Neural cell (in vitro differentiated cells): ENCODE measurements around the gene TRPM3. TPM values are rescaled to one million over a fixed set of nuclear protein-coding genes. Genes with fewer than 3 reads are reported as not detected.

Experiments
- H2AFZ ChIP-seq: fragments of 200-600, 300-800 bp; sonication (generic), shearing (Covaris generic); 2 replicates; pipeline ENCODE4 v1.6.0; 2014; ENCODE audit warnings: low read depth, mild to moderate bottlenecking, antibody characterized with exemption, low read length, moderate library complexity
- H3F3A ChIP-seq: fragments of 200-600 bp; shearing (Covaris generic); 2 replicates; pipeline ENCODE4 v1.6.1; 2016; ENCODE audit warnings: mild to moderate bottlenecking, moderate library complexity, mixed read lengths, antibody characterized with exemption, low read length; ENCODE audit not compliant: insufficient read depth, poor library complexity, severe bottlenecking
- H3K27ac ChIP-seq: fragments of 200-600, 300-800 bp; sonication (generic), shearing (Covaris generic); 2 replicates; pipeline ENCODE4 v1.5.1; 2014; ENCODE audit warnings: mild to moderate bottlenecking, low read length, moderate library complexity
- H3K27me3 ChIP-seq: fragments of 300-800, 200-600 bp; sonication (generic), shearing (Covaris generic); 2 replicates; pipeline ENCODE4 v1.6.0; 2014; ENCODE audit warnings: mild to moderate bottlenecking, low read depth, low read length, moderate library complexity; ENCODE audit not compliant: insufficient read depth
- H3K36me3 ChIP-seq: fragments of 300-800, 200-600 bp; sonication (generic), shearing (Covaris generic); 2 replicates; pipeline ENCODE4 v1.5.1; 2014; ENCODE audit warnings: mild to moderate bottlenecking, antibody characterized with exemption, low read length, moderate library complexity; ENCODE audit not compliant: insufficient read depth
- H3K4me2 ChIP-seq: fragments of 300-800, 200-600 bp; sonication (generic), shearing (Covaris generic); 2 replicates; pipeline ENCODE4 v1.6.0; 2014; ENCODE audit warnings: mild to moderate bottlenecking, low read length
- H3K4me3 ChIP-seq: fragments of 300-800, 200-600 bp; sonication (generic), shearing (Covaris generic); 2 replicates; pipeline ENCODE4 v1.5.1; 2014; ENCODE audit warnings: mild to moderate bottlenecking, low read length, moderate library complexity
- H3K79me2 ChIP-seq: fragments of 200-600 bp; shearing (Covaris generic); replicated peaks from 2 replicates; pipeline ENCODE4 v1.6.0; 2014; ENCODE audit warnings: mild to moderate bottlenecking, low read length, moderate library complexity; ENCODE audit not compliant: insufficient read depth
- H3K9ac ChIP-seq: fragments of 300-800, 200-600 bp; sonication (generic), shearing (Covaris generic); 2 replicates; pipeline ENCODE4 v1.6.1; 2016; ENCODE audit warnings: mild to moderate bottlenecking, low read length, mixed read lengths
- H3K9me2 ChIP-seq: fragments of 200-600 bp; shearing (Covaris generic); 2 replicates; pipeline ENCODE4 v1.6.1; 2016; ENCODE audit warnings: mild to moderate bottlenecking, low read length, mixed read lengths; ENCODE audit not compliant: insufficient read depth
- H3K9me3 ChIP-seq: fragments of 200-600, 300-800 bp; sonication (generic), shearing (Covaris generic); 2 replicates; pipeline ENCODE4 v1.6.1; 2016; ENCODE audit warnings: mild to moderate bottlenecking, mixed run types, low read length, moderate library complexity, mixed read lengths
- H4K20me1 ChIP-seq: fragments of 200-600 bp; shearing (Covaris generic); 2 replicates; pipeline ENCODE4 v1.6.1; 2016; ENCODE audit warnings: mild to moderate bottlenecking, mixed run types; ENCODE audit not compliant: insufficient read depth
- EP300 ChIP-seq: fragments of 450-650 bp; conservative IDR thresholded peaks from 2 replicates; pipeline ENCODE4 v1.6.1; 2014; ENCODE audit warnings: antibody characterized with exemption, mild to moderate bottlenecking, moderate library complexity; ENCODE audit not compliant: poor library complexity, severe bottlenecking
- EZH2 ChIP-seq: fragments of 200-600, 300-800 bp; shearing (Covaris generic), sonication (generic); IDR thresholded peaks from 2 replicates; pipeline ENCODE4 v1.6.1; 2014; ENCODE audit warnings: antibody characterized with exemption, low read length, borderline replicate concordance, mild to moderate bottlenecking; ENCODE audit not compliant: insufficient read depth, poor library complexity, severe bottlenecking
- MXI1 ChIP-seq: fragments of 450-650 bp; conservative IDR thresholded peaks from 2 replicates; pipeline ENCODE4 v1.6.1; 2014; ENCODE audit warnings: antibody characterized with exemption, mild to moderate bottlenecking; ENCODE audit not compliant: poor library complexity, severe bottlenecking
- POLR2AphosphoS5 ChIP-seq: IDR thresholded peaks from 2 replicates; pipeline ENCODE4 v1.6.1; 2012
- RAD21 ChIP-seq: fragments of 450-650 bp; conservative IDR thresholded peaks from 2 replicates; pipeline ENCODE4 v1.6.1; 2014; ENCODE audit warnings: antibody characterized with exemption, mild to moderate bottlenecking, moderate library complexity
- SMC3 ChIP-seq: fragments of 450-650 bp; conservative IDR thresholded peaks from 2 replicates; pipeline ENCODE4 v1.6.1; 2014; ENCODE audit warnings: antibody characterized with exemption, mild to moderate bottlenecking, moderate library complexity; ENCODE audit not compliant: poor library complexity
- TAF1 ChIP-seq: IDR thresholded peaks from 2 replicates; pipeline ENCODE4 v1.6.1; 2012; ENCODE audit warnings: low read depth
- polyA plus RNA-seq: library from polyadenylated mRNA; depleted of rRNA; stranded (reverse); fragments of >200 nt; gene quantifications from 2 replicates; pipeline ENCODE4 v1.2.3, GENCODE V29; 2014
- TF ChIP-seq, protein P1 (sequence below): IDR thresholded peaks from 2 replicates; pipeline ENCODE4 v1.6.1; 2012; ENCODE audit warnings: borderline replicate concordance
- TF ChIP-seq, protein P2 (sequence below): fragments of 450-650 bp; IDR thresholded peaks from 2 replicates; pipeline ENCODE4 v1.5.1; 2014; ENCODE audit warnings: antibody characterized with exemption, mild to moderate bottlenecking, moderate library complexity; ENCODE audit not compliant: poor library complexity, severe bottlenecking

The TRPM3 gene
- polyA plus RNA-seq, 1 donor from 2014 or later: 1.3 TPM

DNA sequence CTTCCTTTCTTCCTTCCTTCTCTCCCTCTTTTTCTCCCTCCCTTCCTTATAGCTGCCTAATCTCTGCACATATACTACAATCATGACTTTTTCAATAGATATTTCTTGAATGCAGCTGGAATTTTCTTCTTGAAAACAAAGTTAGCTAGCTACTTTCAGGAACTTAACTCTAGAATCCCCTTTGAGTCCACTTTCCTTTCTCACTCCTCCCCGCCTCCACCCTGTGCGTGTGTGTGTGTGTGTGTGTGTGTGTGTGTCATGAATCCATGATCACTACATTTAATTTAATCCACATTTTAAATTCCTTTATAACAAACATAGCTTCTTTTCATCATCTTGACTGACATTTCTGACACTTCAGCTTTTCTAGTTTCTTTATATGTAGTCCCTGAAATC, 539.5 kb downstream of the TRPM3 start:
- Histone ChIP-seq H3K4me3 (no peak overlapping the region), H3F3A (no peaks in the 10 kb centered on the region), H3K9ac (no peak overlapping the region), H4K20me1 (no peaks in the 10 kb centered on the region), H2AFZ (no peak overlapping the region), H3K9me2 (no peaks in the 10 kb centered on the region), H3K36me3 (no peaks in the 10 kb centered on the region), H3K9me3 (no peaks in the 10 kb centered on the region), H3K27ac (no peak overlapping the region), H3K27me3 (no peaks in the 10 kb centered on the region), H3K4me2 (no peak overlapping the region), H3K79me2 (no peaks in the 10 kb centered on the region)
- TF ChIP-seq, protein P1, sequence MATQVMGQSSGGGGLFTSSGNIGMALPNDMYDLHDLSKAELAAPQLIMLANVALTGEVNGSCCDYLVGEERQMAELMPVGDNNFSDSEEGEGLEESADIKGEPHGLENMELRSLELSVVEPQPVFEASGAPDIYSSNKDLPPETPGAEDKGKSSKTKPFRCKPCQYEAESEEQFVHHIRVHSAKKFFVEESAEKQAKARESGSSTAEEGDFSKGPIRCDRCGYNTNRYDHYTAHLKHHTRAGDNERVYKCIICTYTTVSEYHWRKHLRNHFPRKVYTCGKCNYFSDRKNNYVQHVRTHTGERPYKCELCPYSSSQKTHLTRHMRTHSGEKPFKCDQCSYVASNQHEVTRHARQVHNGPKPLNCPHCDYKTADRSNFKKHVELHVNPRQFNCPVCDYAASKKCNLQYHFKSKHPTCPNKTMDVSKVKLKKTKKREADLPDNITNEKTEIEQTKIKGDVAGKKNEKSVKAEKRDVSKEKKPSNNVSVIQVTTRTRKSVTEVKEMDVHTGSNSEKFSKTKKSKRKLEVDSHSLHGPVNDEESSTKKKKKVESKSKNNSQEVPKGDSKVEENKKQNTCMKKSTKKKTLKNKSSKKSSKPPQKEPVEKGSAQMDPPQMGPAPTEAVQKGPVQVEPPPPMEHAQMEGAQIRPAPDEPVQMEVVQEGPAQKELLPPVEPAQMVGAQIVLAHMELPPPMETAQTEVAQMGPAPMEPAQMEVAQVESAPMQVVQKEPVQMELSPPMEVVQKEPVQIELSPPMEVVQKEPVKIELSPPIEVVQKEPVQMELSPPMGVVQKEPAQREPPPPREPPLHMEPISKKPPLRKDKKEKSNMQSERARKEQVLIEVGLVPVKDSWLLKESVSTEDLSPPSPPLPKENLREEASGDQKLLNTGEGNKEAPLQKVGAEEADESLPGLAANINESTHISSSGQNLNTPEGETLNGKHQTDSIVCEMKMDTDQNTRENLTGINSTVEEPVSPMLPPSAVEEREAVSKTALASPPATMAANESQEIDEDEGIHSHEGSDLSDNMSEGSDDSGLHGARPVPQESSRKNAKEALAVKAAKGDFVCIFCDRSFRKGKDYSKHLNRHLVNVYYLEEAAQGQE: no peak
- TF ChIP-seq SMC3 (no peak), EP300 (no peak), TAF1 (no peak)
- TF ChIP-seq, protein P2, sequence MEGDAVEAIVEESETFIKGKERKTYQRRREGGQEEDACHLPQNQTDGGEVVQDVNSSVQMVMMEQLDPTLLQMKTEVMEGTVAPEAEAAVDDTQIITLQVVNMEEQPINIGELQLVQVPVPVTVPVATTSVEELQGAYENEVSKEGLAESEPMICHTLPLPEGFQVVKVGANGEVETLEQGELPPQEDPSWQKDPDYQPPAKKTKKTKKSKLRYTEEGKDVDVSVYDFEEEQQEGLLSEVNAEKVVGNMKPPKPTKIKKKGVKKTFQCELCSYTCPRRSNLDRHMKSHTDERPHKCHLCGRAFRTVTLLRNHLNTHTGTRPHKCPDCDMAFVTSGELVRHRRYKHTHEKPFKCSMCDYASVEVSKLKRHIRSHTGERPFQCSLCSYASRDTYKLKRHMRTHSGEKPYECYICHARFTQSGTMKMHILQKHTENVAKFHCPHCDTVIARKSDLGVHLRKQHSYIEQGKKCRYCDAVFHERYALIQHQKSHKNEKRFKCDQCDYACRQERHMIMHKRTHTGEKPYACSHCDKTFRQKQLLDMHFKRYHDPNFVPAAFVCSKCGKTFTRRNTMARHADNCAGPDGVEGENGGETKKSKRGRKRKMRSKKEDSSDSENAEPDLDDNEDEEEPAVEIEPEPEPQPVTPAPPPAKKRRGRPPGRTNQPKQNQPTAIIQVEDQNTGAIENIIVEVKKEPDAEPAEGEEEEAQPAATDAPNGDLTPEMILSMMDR: no peak

DNA sequence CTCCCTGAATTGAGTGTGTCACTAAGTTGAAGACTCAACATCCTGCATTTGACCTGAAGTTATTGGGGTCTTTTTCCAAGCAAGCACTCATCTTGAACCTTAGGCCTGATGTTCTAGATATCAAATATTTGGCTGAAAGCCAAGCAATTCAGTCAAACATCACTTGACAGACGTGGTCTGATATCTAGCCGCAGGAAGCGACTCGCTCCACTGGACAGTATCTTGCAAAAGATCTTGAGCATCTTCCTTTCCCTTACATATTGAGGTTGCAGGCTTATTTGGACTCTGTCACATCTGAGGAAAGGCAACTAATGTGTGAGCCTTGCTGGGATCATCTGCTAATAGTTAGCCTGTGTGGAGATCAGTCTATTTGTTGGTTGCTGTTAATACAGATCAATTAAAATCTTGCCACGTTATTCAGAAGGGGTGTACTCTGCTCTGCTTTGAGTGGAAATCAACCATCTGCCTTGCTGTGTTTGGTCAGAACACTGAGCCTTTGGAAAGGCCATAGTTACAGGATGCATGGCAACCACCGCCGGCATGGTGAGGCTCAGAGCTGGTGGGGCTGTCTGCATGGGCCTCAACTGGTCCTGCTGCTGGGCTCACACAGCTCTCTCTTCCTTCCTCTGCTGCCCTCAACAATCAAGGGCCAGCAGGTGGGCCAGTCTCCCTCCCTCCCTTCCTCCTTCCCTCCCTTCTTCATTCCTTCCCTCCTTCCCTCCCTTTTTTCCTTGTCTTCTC, 540.0 kb downstream of the TRPM3 start:
- Histone ChIP-seq H3K9me3 (no peaks in the 10 kb centered on the region), H3K4me3 (no peak overlapping the region), H4K20me1 (no peaks in the 10 kb centered on the region), H2AFZ (no peak overlapping the region), H3F3A (no peaks in the 10 kb centered on the region), H3K9me2 (no peaks in the 10 kb centered on the region), H3K36me3 (no peaks in the 10 kb centered on the region), H3K27me3 (no peaks in the 10 kb centered on the region), H3K79me2 (no peaks in the 10 kb centered on the region), H3K27ac (no peak overlapping the region), H3K9ac (no peak overlapping the region), H3K4me2 (no peak overlapping the region)
- TF ChIP-seq, protein P2: no peak
- TF ChIP-seq TAF1: no peak
- TF ChIP-seq, protein P1: no peak
- TF ChIP-seq EZH2: no peak
- TF ChIP-seq MXI1: no peak
- no peak for TF ChIP-seq SMC3
- TF ChIP-seq EP300: no peak
- no peak for TF ChIP-seq RAD21
- no peak for TF ChIP-seq POLR2AphosphoS5
